Type B pancreatic cell (in vitro differentiated cells): Measurements from ENCODE around the gene CRIP2. TPM values are rescaled to one million over a fixed set of nuclear protein-coding genes. Genes with fewer than 3 reads are reported as not detected.

Source experiments
- DNase-seq: peaks from one replicate; pipeline ENCODE4 v3.0.0; 2021; ENCODE audit warnings: mixed read lengths; ENCODE audit not compliant: unreplicated experiment; ENCODE audit errors: extremely low spot score
- H3K27ac Mint-ChIP-seq: 2 replicates; pipeline ENCODE4 v1.8.0; 2021; ENCODE audit warnings: mild to moderate bottlenecking, mixed read lengths
- H3K27me3 Mint-ChIP-seq: 2 replicates; pipeline ENCODE4 v1.8.0; 2021; ENCODE audit warnings: mixed read lengths
- H3K36me3 Mint-ChIP-seq: 2 replicates; pipeline ENCODE4 v1.8.0; 2021; ENCODE audit warnings: mixed read lengths
- H3K4me1 Mint-ChIP-seq: one replicate; pipeline ENCODE4 v1.8.0; 2021; ENCODE audit warnings: mixed read lengths; ENCODE audit not compliant: unreplicated experiment
- H3K4me3 Mint-ChIP-seq: 2 replicates; pipeline ENCODE4 v1.8.0; 2021; ENCODE audit warnings: mild to moderate bottlenecking, mixed read lengths
- H3K9me3 Mint-ChIP-seq: 2 replicates; pipeline ENCODE4 v1.8.0; 2021; ENCODE audit warnings: mixed read lengths
- total RNA-seq: library from RNA; stranded (reverse); gene quantifications from 2 replicates; pipeline ENCODE4 v1.2.1, GENCODE V29; 2021; ENCODE audit warnings: low replicate concordance
- TF ChIP-seq, protein P1 (sequence below): fragments of 200-600 bp; sonication (generic); conservative IDR thresholded peaks from 2 replicates; pipeline ENCODE4 v1.5.0; 2021; ENCODE audit warnings: antibody characterized with exemption, mild to moderate bottlenecking

CRIP2 gene
- total RNA-seq, 1 donor from 2014 or later: 20.3 TPM

DNA sequence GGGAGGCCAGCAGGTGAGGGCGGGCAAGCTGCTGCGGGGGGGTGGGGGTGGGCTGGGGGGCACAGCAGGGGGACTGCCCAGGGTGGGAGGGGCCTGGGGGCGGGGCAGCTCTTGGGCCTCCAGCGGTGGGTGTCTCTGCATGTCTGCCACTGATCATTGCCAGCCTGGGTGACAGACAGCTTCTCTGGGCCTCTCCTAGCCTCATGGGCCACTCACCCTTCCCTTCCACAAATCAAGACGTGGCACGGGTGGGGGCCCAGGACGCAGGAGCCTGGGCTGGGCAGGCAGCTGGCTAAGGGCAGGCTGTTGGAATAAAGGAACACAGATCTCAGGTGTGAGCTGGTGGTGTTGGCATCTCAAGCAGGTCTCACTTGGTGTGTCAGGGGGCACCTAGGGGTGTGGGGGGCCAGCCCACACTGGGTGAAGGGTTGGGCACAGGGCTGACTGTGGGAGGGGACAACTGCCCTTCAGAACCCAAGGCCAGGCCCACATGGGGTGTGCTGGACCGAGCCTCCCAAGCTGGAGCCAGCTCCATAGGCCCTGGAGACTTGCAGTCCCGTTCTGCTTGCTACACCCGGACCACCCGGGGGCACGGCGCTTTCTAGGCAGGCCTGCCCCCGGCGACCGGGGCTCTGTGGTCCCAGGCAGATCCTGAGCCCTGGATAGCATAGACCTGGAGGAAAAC, 19.4 kb downstream of the CRIP2 start:
- no peak for DNase-seq
- no peak overlapping the region for H3K27ac Mint-ChIP-seq
- TF ChIP-seq, protein P1, sequence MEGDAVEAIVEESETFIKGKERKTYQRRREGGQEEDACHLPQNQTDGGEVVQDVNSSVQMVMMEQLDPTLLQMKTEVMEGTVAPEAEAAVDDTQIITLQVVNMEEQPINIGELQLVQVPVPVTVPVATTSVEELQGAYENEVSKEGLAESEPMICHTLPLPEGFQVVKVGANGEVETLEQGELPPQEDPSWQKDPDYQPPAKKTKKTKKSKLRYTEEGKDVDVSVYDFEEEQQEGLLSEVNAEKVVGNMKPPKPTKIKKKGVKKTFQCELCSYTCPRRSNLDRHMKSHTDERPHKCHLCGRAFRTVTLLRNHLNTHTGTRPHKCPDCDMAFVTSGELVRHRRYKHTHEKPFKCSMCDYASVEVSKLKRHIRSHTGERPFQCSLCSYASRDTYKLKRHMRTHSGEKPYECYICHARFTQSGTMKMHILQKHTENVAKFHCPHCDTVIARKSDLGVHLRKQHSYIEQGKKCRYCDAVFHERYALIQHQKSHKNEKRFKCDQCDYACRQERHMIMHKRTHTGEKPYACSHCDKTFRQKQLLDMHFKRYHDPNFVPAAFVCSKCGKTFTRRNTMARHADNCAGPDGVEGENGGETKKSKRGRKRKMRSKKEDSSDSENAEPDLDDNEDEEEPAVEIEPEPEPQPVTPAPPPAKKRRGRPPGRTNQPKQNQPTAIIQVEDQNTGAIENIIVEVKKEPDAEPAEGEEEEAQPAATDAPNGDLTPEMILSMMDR: no peak
- H3K27me3 Mint-ChIP-seq: peaks cover 3% of the 10 kb centered on the region
- H3K36me3 Mint-ChIP-seq: no peaks in the 10 kb centered on the region
- H3K9me3 Mint-ChIP-seq: no peaks in the 10 kb centered on the region
- no peak overlapping the region for H3K4me3 Mint-ChIP-seq
- peaks cover 5% of the 10 kb centered on the region for H3K4me1 Mint-ChIP-seq

- Mint-ChIP-seq H3K27me3 (peaks cover 1% of the 10 kb centered on the region), H3K27ac (no peak overlapping the region), H3K9me3 (no peaks in the 10 kb centered on the region), H3K4me1 (peaks cover under 1% of the 10 kb centered on the region), H3K36me3 (no peaks in the 10 kb centered on the region), H3K4me3 (no peak overlapping the region)
- DNase-seq: no peak
- TF ChIP-seq, protein P1: no peak
Observed at GRCh38 chr14:105494606-105494929, 19.9 kb downstream of the CRIP2 start.

GRCh38 chr14:105495101-105495989, 20.7 kb downstream of the CRIP2 start:
- TF ChIP-seq, protein P1: no peak
- H3K27me3 Mint-ChIP-seq: no peaks in the 10 kb centered on the region
- H3K36me3 Mint-ChIP-seq: no peaks in the 10 kb centered on the region
- no peak for DNase-seq
- H3K9me3 Mint-ChIP-seq: no peaks in the 10 kb centered on the region
- no peak overlapping the region for H3K27ac Mint-ChIP-seq
- H3K4me1 Mint-ChIP-seq: no peaks in the 10 kb centered on the region
- no peak overlapping the region for H3K4me3 Mint-ChIP-seq

DNA sequence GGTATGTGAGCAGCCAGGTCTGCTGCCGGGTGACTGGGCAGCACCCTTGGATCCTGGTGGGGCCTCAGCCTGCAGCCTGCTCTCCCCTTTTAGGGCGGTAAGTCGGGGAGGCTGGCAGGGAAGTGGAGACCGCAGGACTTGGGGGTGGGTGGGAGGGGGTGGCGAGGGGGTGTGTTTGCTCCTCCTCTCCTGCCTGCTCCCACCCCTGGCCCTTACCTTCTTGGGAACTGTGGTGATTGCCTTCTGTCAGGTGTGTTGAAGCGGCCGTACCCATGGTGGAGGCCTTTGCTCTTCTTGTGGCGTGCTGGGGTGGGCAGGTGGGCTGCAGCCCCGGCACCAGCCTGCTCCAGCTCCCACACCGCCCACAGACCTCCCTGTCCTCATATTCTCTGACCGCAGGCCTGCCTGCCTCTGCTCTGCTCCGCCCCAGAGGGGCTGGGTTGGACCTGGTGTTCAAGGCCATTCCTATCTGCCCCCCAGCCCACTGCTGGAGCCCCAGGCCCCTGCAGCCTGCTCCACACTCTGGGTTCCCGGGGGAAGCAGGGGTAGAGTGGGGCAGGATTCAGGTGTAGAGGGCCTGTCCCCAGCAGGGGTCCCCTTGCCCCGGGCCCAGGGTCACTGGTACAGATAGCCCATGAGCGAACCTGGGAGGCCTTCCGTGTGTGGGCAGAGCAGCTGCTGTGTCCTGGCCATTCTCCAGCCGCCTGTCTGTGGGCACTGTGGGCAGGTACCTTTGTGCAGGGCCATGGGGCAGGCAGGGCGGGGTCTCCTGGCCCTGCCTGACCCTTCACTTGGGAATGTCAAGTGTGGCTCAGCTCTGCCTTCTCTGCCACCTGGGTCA, 21.6 kb downstream of the CRIP2 start:
- Mint-ChIP-seq H3K4me1 (no peaks in the 10 kb centered on the region), H3K9me3 (no peaks in the 10 kb centered on the region), H3K4me3 (no peak overlapping the region), H3K27ac (no peak overlapping the region), H3K27me3 (no peaks in the 10 kb centered on the region), H3K36me3 (no peaks in the 10 kb centered on the region)
- DNase-seq: no peak
- TF ChIP-seq, protein P1: no peak

GRCh38 chr14:105496831-105497591, 22.4 kb downstream of the CRIP2 start:
- Mint-ChIP-seq H3K4me1 (no peaks in the 10 kb centered on the region), H3K4me3 (no peak overlapping the region), H3K27ac (no peak overlapping the region), H3K36me3 (no peaks in the 10 kb centered on the region), H3K9me3 (no peaks in the 10 kb centered on the region), H3K27me3 (no peaks in the 10 kb centered on the region)
- no peak for DNase-seq
- TF ChIP-seq, protein P1: no peak
